Cardiac fibroblast (primary cell): ENCODE measurements around the gene TFRC.
"Not testable (repeated sequence)": the region's sequence is repeated elsewhere in the genome, so short reads cannot be mapped to it uniquely, and the experiment has no call there.

Experiments
- DNase-seq, 2 donors: peaks; one replicate each; pipeline versions ENCODE4 v3.0.0 to v3.0.0-alpha.2; 2010; ENCODE audit warnings: low read depth in 2 of 2
- H3K4me3 ChIP-seq, 2 donors: replicated peaks in 1 of 2; 1 replicate in 1 of 2; 2 replicates in 1 of 2; pipeline ENCODE4 v1.5.1; 2011; ENCODE audit warnings: low read depth in 2 of 2, low read length in 2 of 2, mild to moderate bottlenecking in 2 of 2, moderate library complexity in 1 of 2
- CTCF ChIP-seq: IDR thresholded peaks from one replicate; pipeline ENCODE4 v1.5.1; 2011; ENCODE audit warnings: low read depth, mild to moderate bottlenecking, low read length, inconsistent platforms

TFRC gene

GRCh38 chr3:196121066-196121465, 39.2 kb upstream of the TFRC start:
- no peak for DNase-seq
- TF ChIP-seq CTCF: no peak
- H3K4me3 ChIP-seq: no peak overlapping the region

- TF ChIP-seq CTCF: no peak
- peak in 1 of 2 donors; percentile 3 for DNase-seq
- no peak overlapping the region for H3K4me3 ChIP-seq
Measured at GRCh38 chr3:196120291-196120951, 38.5 kb upstream of the TFRC start.

- no peak overlapping the region for H3K4me3 ChIP-seq
- TF ChIP-seq CTCF: no peak
- DNase-seq: no peak
Measured at GRCh38 chr3:196117809-196118208, 35.9 kb upstream of the TFRC start.

GRCh38 chr3:196115678-196116083, 33.8 kb upstream of the TFRC start:
- TF ChIP-seq CTCF: no peak
- DNase-seq: no peak

GRCh38 chr3:196111939-196112386, 30.1 kb upstream of the TFRC start:
- DNase-seq: no peak
- no peak for TF ChIP-seq CTCF
- no peak overlapping the region for H3K4me3 ChIP-seq

More at GRCh38 chr3:196115678-196116083, 33.8 kb upstream of the TFRC start:
- H3K4me3 ChIP-seq: no peak overlapping the region

- TF ChIP-seq CTCF: no peak
Measured at GRCh38 chr3:196108075-196108743, 26.3 kb upstream of the TFRC start.

GRCh38 chr3:196104707-196105106, 22.8 kb upstream of the TFRC start:
- H3K4me3 ChIP-seq, DNase-seq: not testable (repeated sequence)

More at GRCh38 chr3:196108075-196108743, 26.3 kb upstream of the TFRC start:
- DNase-seq: no peak
- no peak overlapping the region for H3K4me3 ChIP-seq

- not testable (repeated sequence) for H3K4me3 ChIP-seq, DNase-seq
Measured at GRCh38 chr3:196098365-196098980, 16.6 kb upstream of the TFRC start.
